HEK293 (cell line): Measurements from ENCODE around the gene CDH12.

Source experiments
- CTCF ChIA-PET: fragments of 350-600 bp; formaldehyde crosslinking; extraction: SDS; loops from one replicate; lab custom pipeline; 2021; ENCODE audit warnings: antibody characterized with exemption; lab: Yijun Ruan, JAX
- POLR2A ChIA-PET: fragments of 300-600 bp; formaldehyde crosslinking; extraction: SDS; loops from one replicate; lab custom pipeline; 2020; ENCODE audit warnings: antibody characterized with exemption, inconsistent platforms; lab: Yijun Ruan, JAX
- H3K27ac ChIP-seq: fragments of 200-500 bp; sonication (Bioruptor generic); 2 replicates; pipeline ENCODE4 v1.5.1; 2014; ENCODE audit warnings: low read depth, low read length, control low read depth, inconsistent platforms; ENCODE audit errors: extremely low read depth
- H3K36me3 ChIP-seq, 2 experiments: fragments of 200-500 bp in 1 of 2; sonication (Bioruptor generic) in 1 of 2; 1 replicate in 1 of 2; 2 replicates in 1 of 2; pipeline ENCODE4 v1.5.1; 2014 to 2017; ENCODE audit warnings: inconsistent platforms in 2 of 2, low read length in 2 of 2; ENCODE audit not compliant: control insufficient read depth in 2 of 2, insufficient read depth in 1 of 2
- H3K4me1 ChIP-seq: fragments of 200-500 bp; sonication (Bioruptor generic); 2 replicates; pipeline ENCODE4 v1.5.1; 2014; ENCODE audit warnings: mild to moderate bottlenecking, low read length, inconsistent platforms; ENCODE audit not compliant: control insufficient read depth, insufficient read depth
- H3K4me3 ChIP-seq: 2 replicates; pipeline ENCODE4 v1.5.1; 2011; ENCODE audit warnings: low read depth, mild to moderate bottlenecking, control low read depth, low read length, moderate library complexity
- H3K9me3 ChIP-seq: fragments of 200-500 bp; sonication (Bioruptor generic); 2 replicates; pipeline ENCODE4 v1.5.1; 2014; ENCODE audit warnings: low read depth, low read length, inconsistent platforms; ENCODE audit not compliant: control insufficient read depth, insufficient read depth
- CTCF ChIP-seq: fragments of 450-650 bp; formaldehyde crosslinking; IDR thresholded peaks from 2 replicates; pipeline ENCODE4 v1.5.1; 2016; ENCODE audit warnings: missing biosample characterization, missing genetic modification characterization
- FEZF1 ChIP-seq: fragments of 450-650 bp; formaldehyde crosslinking; IDR thresholded peaks from 2 replicates; pipeline ENCODE4 v1.5.1; 2016; ENCODE audit warnings: missing biosample characterization, missing genetic modification characterization
- PRDM2 ChIP-seq: fragments of 450-650 bp; formaldehyde crosslinking; IDR thresholded peaks from 2 replicates; pipeline ENCODE4 v1.5.1; 2016; ENCODE audit warnings: missing biosample characterization, missing genetic modification characterization, borderline replicate concordance
- ZNF146 ChIP-seq: fragments of 450-650 bp; formaldehyde crosslinking; IDR thresholded peaks from 2 replicates; pipeline ENCODE4 v1.5.1; 2016; ENCODE audit warnings: missing biosample characterization, missing genetic modification characterization
- ZNF26 ChIP-seq: fragments of 450-650 bp; formaldehyde crosslinking; IDR thresholded peaks from 2 replicates; pipeline ENCODE4 v1.5.1; 2016; ENCODE audit warnings: missing biosample characterization, missing genetic modification characterization
- ZNF274 ChIP-seq, 2 experiments: fragments of 200-500 bp in 1 of 2; fragments of 450-650 bp in 1 of 2; sonication (Bioruptor generic) in 1 of 2; formaldehyde crosslinking in 1 of 2; IDR thresholded peaks; 2 replicates each; pipeline versions ENCODE4 v1.5.1 to v1.6.1; 2014 to 2016; ENCODE audit warnings: borderline replicate concordance in 1 of 2, inconsistent platforms in 1 of 2, low read length in 1 of 2, missing biosample characterization in 1 of 2, missing genetic modification characterization in 1 of 2
- ZNF280D ChIP-seq: fragments of 450-650 bp; formaldehyde crosslinking; IDR thresholded peaks from 2 replicates; pipeline ENCODE4 v1.5.1; 2016; ENCODE audit warnings: missing biosample characterization, missing genetic modification characterization
- ZNF341 ChIP-seq: fragments of 450-650 bp; formaldehyde crosslinking; IDR thresholded peaks from 2 replicates; pipeline ENCODE4; 2016; ENCODE audit warnings: low read depth, missing biosample characterization, missing genetic modification characterization
- ZNF354C ChIP-seq: fragments of 450-650 bp; formaldehyde crosslinking; IDR thresholded peaks from 2 replicates; pipeline ENCODE4 v1.5.1; 2016; ENCODE audit warnings: missing biosample characterization, missing genetic modification characterization, low read depth, borderline replicate concordance
- ZNF394 ChIP-seq: fragments of 450-650 bp; formaldehyde crosslinking; IDR thresholded peaks from 2 replicates; pipeline ENCODE4 v1.5.1; 2016; ENCODE audit warnings: missing biosample characterization, missing genetic modification characterization, mild to moderate bottlenecking, moderate library complexity, borderline replicate concordance
- ZNF433 ChIP-seq: fragments of 450-650 bp; formaldehyde crosslinking; IDR thresholded peaks from 2 replicates; pipeline ENCODE4 v1.5.1; 2016; ENCODE audit warnings: missing biosample characterization, missing genetic modification characterization, low read depth
- ZNF660 ChIP-seq: fragments of 450-650 bp; IDR thresholded peaks from 2 replicates; pipeline ENCODE4 v1.5.1; 2018; ENCODE audit warnings: missing biosample characterization, mild to moderate bottlenecking, missing genetic modification characterization
- ZNF747 ChIP-seq: fragments of 450-650 bp; formaldehyde crosslinking; IDR thresholded peaks from 2 replicates; pipeline ENCODE4 v1.5.1; 2016; ENCODE audit warnings: missing biosample characterization, missing genetic modification characterization
- ZNF776 ChIP-seq: fragments of 450-650 bp; formaldehyde crosslinking; IDR thresholded peaks from 2 replicates; pipeline ENCODE4 v1.5.0; 2017; ENCODE audit warnings: missing biosample characterization, missing genetic modification characterization, borderline replicate concordance
- ZNF792 ChIP-seq: fragments of 450-650 bp; formaldehyde crosslinking; IDR thresholded peaks from 2 replicates; pipeline ENCODE4 v1.5.1; 2016; ENCODE audit warnings: missing biosample characterization, missing genetic modification characterization
- ZNF830 ChIP-seq: fragments of 450-650 bp; IDR thresholded peaks from 2 replicates; pipeline ENCODE4 v1.5.0; 2018; ENCODE audit warnings: missing biosample characterization, missing genetic modification characterization, low read depth, mild to moderate bottlenecking, moderate library complexity

CDH12 gene

GRCh38 chr5:22496666-22497065 is 356.5 kb downstream of the CDH12 start:
- no peaks in the 10 kb centered on the region for H3K36me3 ChIP-seq
- POLR2A ChIA-PET = no interaction called here
- CTCF ChIA-PET = interaction anchor here (0.7 kb wide), 1 partner anchor 161 kb away, joined by 3 read pairs; no protein-coding TSS in a partner anchor

More at GRCh38 chr5:22496666-22497065, 356.5 kb downstream of the CDH12 start:
- Histone ChIP-seq H3K4me1 (no peaks in the 10 kb centered on the region), H3K9me3 (no peaks in the 10 kb centered on the region), H3K4me3 (no peak overlapping the region), H3K27ac (no peak overlapping the region)
- TF ChIP-seq PRDM2 (no peak), ZNF146 (tag by site-specific recombination) (no peak), ZNF830 (tag by site-specific recombination) (no peak), FEZF1 (no peak), ZNF26 (no peak), ZNF280D (no peak), ZNF792 (tag by site-specific recombination) (no peak), ZNF274 (IDR thresholded peaks at IDR 0.05; ENCODE audit: low read length) (no peak), ZNF274 (tag by site-specific recombination; IDR thresholded peaks at IDR 0.05; ENCODE audit: borderline replicate concordance) (no peak), ZNF354C (tag by site-specific recombination) (no peak), CTCF (no peak), ZNF747 (tag by site-specific recombination) (no peak), ZNF776 (tag by site-specific recombination) (no peak), ZNF433 (tag by site-specific recombination) (no peak), ZNF394 (no peak), ZNF341 (no peak), ZNF660 (tag by site-specific recombination) (no peak)
